ENCODE results near the gene VPS4A.
A peak's percentile ranks its signal among the peaks of the same experiment; 100 is the strongest.

GRCh38 chr16:69310653-69311532 lies at the start of gene VPS4A:
- TF ChIP-seq CHD4 (IDR thresholded peaks at IDR 0.05) = no peak
- TF ChIP-seq MXI1 (IDR thresholded peaks at IDR 0.05; ENCODE audit: low read depth, low read length) = 0 out of 2 replicates have a peak, but pooled peaks have one; percentile 37
- TF ChIP-seq FOXM1 (IDR thresholded peaks at IDR 0.05; ENCODE audit: low read depth, low read length) = no peak
- TF ChIP-seq GABPA (IDR thresholded peaks at IDR 0.05; ENCODE audit: low read depth) = no peak
- TF ChIP-seq, protein P1, sequence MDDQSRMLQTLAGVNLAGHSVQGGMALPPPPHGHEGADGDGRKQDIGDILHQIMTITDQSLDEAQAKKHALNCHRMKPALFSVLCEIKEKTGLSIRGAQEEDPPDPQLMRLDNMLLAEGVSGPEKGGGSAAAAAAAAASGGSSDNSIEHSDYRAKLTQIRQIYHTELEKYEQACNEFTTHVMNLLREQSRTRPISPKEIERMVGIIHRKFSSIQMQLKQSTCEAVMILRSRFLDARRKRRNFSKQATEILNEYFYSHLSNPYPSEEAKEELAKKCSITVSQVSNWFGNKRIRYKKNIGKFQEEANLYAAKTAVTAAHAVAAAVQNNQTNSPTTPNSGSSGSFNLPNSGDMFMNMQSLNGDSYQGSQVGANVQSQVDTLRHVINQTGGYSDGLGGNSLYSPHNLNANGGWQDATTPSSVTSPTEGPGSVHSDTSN (IDR thresholded peaks at IDR 0.05; ENCODE audit: insufficient replicate concordance, low read depth, low read length) = peak; percentile 83
- peak; percentile 81 to 96 (median 92) for TF ChIP-seq CTCF (IDR thresholded peaks at IDR 0.05 in 2 of 3, conservative IDR thresholded peaks at IDR 0.05 in 1 of 3; ENCODE audit: control insufficient read depth in 2 of 3, extremely low read depth in 1 of 3, insufficient read depth in 1 of 3, low read depth in 3 of 3, low read length in 3 of 3)
- TF ChIP-seq RFX5 (IDR thresholded peaks at IDR 0.05; ENCODE audit: low read depth, low read length) = 0 out of 2 replicates have a peak, but pooled peaks have one; percentile 39
- TF ChIP-seq, protein P2, sequence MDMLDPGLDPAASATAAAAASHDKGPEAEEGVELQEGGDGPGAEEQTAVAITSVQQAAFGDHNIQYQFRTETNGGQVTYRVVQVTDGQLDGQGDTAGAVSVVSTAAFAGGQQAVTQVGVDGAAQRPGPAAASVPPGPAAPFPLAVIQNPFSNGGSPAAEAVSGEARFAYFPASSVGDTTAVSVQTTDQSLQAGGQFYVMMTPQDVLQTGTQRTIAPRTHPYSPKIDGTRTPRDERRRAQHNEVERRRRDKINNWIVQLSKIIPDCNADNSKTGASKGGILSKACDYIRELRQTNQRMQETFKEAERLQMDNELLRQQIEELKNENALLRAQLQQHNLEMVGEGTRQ (IDR thresholded peaks at IDR 0.05; ENCODE audit: borderline replicate concordance, low read depth, low read length) = no peak
- peak; percentile 80; the same call in 1 of the 2 replicates for TF ChIP-seq YY1 (IDR thresholded peaks at IDR 0.05; ENCODE audit: low read depth, low read length)
- TF ChIP-seq EZH2 (IDR thresholded peaks at IDR 0.05; ENCODE audit: borderline replicate concordance, control insufficient read depth, low read depth, low read length) = no peak
- TF ChIP-seq, protein P3, sequence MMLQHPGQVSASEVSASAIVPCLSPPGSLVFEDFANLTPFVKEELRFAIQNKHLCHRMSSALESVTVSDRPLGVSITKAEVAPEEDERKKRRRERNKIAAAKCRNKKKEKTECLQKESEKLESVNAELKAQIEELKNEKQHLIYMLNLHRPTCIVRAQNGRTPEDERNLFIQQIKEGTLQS (IDR thresholded peaks at IDR 0.05; ENCODE audit: borderline replicate concordance, extremely low read depth, low read depth, low read length) = no peak
- peak; percentile 67 for TF ChIP-seq SP1 (IDR thresholded peaks at IDR 0.05; ENCODE audit: low read depth, low read length)

All from GM12878 (cell line).